Measurements from ENCODE around the gene PARP12. TPM values are rescaled to one million over a fixed set of nuclear protein-coding genes. Genes with fewer than 3 reads are reported as not detected.

PARP12 gene
- total and polyA plus RNA-seq, 9 of the 15 experiments (the other 6 are each of a cell fraction or from before 2014, with no cell fraction given), result 4.6 to 40.4 (median 23.5) TPM

- TF ChIP-seq, protein P1, sequence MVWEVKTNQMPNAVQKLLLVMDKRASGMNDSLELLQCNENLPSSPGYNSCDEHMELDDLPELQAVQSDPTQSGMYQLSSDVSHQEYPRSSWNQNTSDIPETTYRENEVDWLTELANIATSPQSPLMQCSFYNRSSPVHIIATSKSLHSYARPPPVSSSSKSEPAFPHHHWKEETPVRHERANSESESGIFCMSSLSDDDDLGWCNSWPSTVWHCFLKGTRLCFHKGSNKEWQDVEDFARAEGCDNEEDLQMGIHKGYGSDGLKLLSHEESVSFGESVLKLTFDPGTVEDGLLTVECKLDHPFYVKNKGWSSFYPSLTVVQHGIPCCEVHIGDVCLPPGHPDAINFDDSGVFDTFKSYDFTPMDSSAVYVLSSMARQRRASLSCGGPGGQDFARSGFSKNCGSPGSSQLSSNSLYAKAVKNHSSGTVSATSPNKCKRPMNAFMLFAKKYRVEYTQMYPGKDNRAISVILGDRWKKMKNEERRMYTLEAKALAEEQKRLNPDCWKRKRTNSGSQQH (CRISPR knock-in tag; IDR thresholded peaks at IDR 0.05), result no peak
Observed at GRCh38 chr7:140056431-140057142, 6.2 kb downstream of the PARP12 start (continued).

DNA sequence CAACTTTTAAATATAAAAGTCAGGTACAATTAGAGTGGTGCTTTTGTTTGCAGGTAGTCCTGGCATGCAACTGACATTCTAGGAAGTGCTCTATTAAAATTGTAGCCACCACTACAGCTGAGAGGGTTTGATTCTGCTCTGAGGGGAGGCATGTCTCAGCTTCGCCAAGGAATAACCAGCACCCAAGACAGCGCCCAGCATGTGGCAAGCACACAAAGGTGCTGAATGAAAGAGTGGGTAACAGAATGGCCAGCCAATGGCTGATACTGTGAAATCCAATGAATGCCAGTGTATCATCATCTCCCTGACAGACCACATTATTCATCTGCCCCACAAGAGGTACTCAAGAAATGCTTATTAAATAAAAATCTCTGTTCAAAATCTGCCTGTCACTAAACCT is 6.9 kb downstream of the PARP12 start:
- H3K36me3 ChIP-seq (ENCODE audit: control insufficient read depth, insufficient read depth, low read length), result peaks cover 42% of the 10 kb centered on the region
- no peak overlapping the region for H2AFZ ChIP-seq (ENCODE audit: low read depth, low read length)
- H3K9me1 ChIP-seq (ENCODE audit: control insufficient read depth, insufficient read depth, low read length), result no peaks in the 10 kb centered on the region
- H3K9me3 ChIP-seq (replicated peaks; ENCODE audit: control insufficient read depth, insufficient read depth, low read depth, low read length), result no peaks in the 10 kb centered on the region
- in situ Hi-C loops (cut with MboI), result no loop called here
- no peak for FAIRE-seq
- no peak overlapping the region for H3K4me2 ChIP-seq (ENCODE audit: insufficient read depth, low read length)
- ATAC-seq, result no peak
- BruUV-seq (replicated peaks), result no TSS peak
- H3K4me1 ChIP-seq (replicated peaks in 1 of 2; ENCODE audit: control insufficient read depth in 2 of 2, insufficient read depth in 2 of 2, low read length in 2 of 2), result peaks cover 21 to 31% of the 10 kb centered on the region in 2 experiments
- intact Hi-C loops (cut with micrococcal nuclease), result no loop called here
- peaks cover 18% of the 10 kb centered on the region for H3K79me2 ChIP-seq (ENCODE audit: control insufficient read depth, insufficient read depth, low read length)
- H3K4me3 ChIP-seq, result no peak overlapping the region
- no peak overlapping the region for H3K9ac ChIP-seq (ENCODE audit: insufficient read depth in 1 of 2, low read depth in 2 of 2, low read length in 2 of 2)
- POLR2A ChIA-PET, result no interaction called here
- H3K27ac ChIP-seq (ENCODE audit: extremely low read depth, low read depth, low read length), result no peak overlapping the region
- CTCF ChIA-PET (ENCODE audit: low intra/inter-chr PET ratio), result no interaction called here
- no peak for DNase-seq (ENCODE audit: extremely low read depth in 1 of 4, low spot score in 3 of 4)
- H4K20me1 ChIP-seq (replicated peaks; ENCODE audit: control insufficient read depth, insufficient read depth, low read length), result no peaks in the 10 kb centered on the region
- H3K27me3 ChIP-seq (ENCODE audit: control insufficient read depth in 2 of 2, insufficient read depth in 2 of 2, low read length in 2 of 2), result no peaks in the 10 kb centered on the region
- whole genome bisulfite sequencing (ENCODE audit: insufficient coverage, low coverage, missing lambda C conversion rate), result 92% methylated on average over 2 of the region's 2 CpGs
- TF ChIP-seq ATF4 (CRISPR knock-in tag; IDR thresholded peaks at IDR 0.05) (no peak), PPARD (CRISPR knock-in tag; IDR thresholded peaks at IDR 0.05) (no peak), KLF6 (CRISPR knock-in tag; IDR thresholded peaks at IDR 0.05; ENCODE audit: borderline replicate concordance) (no peak), NR2F6 (CRISPR knock-in tag; IDR thresholded peaks at IDR 0.05) (no peak), SMAD3 (CRISPR knock-in tag; conservative IDR thresholded peaks at IDR 0.05) (no peak), CSDE1 (IDR thresholded peaks at IDR 0.05) (no peak), TAF1 (IDR thresholded peaks at IDR 0.05; ENCODE audit: control insufficient read depth, extremely low read depth, insufficient read depth, low read length, severe bottlenecking) (no peak), ZFX (CRISPR knock-in tag; IDR thresholded peaks at IDR 0.05) (no peak), ARID1B (IDR thresholded peaks at IDR 0.05) (no peak), ZNF644 (tag; IDR thresholded peaks at IDR 0.05; ENCODE audit: low read depth) (no peak)
- TF ChIP-seq, protein P2, sequence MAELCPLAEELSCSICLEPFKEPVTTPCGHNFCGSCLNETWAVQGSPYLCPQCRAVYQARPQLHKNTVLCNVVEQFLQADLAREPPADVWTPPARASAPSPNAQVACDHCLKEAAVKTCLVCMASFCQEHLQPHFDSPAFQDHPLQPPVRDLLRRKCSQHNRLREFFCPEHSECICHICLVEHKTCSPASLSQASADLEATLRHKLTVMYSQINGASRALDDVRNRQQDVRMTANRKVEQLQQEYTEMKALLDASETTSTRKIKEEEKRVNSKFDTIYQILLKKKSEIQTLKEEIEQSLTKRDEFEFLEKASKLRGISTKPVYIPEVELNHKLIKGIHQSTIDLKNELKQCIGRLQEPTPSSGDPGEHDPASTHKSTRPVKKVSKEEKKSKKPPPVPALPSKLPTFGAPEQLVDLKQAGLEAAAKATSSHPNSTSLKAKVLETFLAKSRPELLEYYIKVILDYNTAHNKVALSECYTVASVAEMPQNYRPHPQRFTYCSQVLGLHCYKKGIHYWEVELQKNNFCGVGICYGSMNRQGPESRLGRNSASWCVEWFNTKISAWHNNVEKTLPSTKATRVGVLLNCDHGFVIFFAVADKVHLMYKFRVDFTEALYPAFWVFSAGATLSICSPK (IDR thresholded peaks at IDR 0.05; ENCODE audit: borderline replicate concordance), result no peak
- TF ChIP-seq, protein P3, sequence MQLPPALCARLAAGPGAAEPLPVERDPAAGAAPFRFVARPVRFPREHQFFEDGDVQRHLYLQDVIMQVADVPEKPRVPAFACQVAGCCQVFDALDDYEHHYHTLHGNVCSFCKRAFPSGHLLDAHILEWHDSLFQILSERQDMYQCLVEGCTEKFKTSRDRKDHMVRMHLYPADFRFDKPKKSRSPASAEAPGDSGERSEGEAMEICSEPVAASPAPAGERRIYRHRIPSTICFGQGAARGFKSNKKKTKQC (CRISPR knock-in tag; IDR thresholded peaks at IDR 0.05), result no peak
- TF ChIP-seq, protein P4, sequence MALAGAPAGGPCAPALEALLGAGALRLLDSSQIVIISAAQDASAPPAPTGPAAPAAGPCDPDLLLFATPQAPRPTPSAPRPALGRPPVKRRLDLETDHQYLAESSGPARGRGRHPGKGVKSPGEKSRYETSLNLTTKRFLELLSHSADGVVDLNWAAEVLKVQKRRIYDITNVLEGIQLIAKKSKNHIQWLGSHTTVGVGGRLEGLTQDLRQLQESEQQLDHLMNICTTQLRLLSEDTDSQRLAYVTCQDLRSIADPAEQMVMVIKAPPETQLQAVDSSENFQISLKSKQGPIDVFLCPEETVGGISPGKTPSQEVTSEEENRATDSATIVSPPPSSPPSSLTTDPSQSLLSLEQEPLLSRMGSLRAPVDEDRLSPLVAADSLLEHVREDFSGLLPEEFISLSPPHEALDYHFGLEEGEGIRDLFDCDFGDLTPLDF (CRISPR knock-in tag; IDR thresholded peaks at IDR 0.05), result no peak

All from K562 (cell line).